Eye (tissue), 1 donor: ENCODE results near the gene DCUN1D2.
A peak's percentile ranks its signal among the peaks of the same experiment; 100 is the strongest.
"Not testable (repeated sequence)": the region's sequence is repeated elsewhere in the genome, so short reads cannot be mapped to it uniquely, and the experiment has no call there.

Source experiments
- DNase-seq: peaks from one replicate; pipeline ENCODE4 v3.0.0-alpha.2; 2015

Gene DCUN1D2

DNA sequence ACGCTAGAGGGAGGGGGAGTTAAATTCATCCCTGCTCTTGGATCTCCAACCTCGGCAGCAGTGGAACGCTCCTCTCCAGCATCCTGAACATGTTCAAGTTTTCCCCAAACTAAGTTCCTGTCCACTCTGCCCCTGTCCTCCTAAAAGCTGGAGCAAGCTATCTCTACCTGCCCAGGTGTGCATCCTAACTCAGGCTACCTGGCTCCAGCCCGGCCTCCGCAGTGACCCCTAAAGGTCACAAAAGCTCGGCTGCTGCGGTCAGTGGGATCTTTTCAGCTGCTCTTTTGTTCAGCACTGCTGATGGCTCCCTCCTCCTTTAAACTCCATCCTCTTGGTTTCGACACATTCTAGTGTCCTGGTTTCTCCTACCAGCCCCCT, 1.4 kb downstream of the DCUN1D2 start:
- no peak for DNase-seq

DNA sequence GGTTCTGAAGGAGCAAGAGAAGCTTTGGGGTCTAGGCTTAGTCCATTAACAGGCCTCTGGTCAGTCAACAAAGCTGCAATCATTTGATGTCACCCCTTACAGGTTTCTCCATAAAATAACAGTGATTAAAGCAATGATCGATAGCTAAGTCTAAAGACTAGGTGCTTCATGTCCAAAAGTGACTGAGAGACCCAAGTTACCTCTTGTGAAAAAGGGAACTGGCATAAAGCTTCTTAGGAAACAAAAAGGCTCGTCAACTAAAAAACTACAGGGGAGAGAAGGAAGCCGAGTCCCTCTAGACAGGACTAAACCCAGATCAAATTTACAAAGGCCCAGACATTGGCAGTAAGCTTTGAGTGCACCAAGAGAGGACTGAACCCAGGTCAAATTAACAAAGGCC, 2.2 kb downstream of the DCUN1D2 start:
- no peak for DNase-seq

DNA sequence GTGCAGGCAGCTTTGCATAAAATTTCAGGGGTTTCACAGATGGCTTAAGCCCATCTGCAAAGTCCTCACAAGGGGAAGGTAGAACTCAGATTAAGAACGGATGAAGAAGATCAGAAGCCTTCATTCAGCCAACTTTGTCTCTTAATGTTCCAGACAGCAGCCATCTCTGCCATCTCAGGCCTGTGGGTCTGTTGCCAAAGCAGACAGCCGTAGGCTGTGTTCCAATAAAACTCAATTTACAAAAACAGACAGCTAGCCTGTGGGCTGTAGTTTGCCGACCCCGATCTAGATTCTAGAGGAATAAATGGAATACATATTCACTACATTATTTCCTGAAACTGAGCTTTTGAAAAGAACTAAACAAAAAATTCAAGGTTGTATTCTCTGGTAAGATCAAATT, 3.8 kb downstream of the DCUN1D2 start:
- no peak for DNase-seq

DNA sequence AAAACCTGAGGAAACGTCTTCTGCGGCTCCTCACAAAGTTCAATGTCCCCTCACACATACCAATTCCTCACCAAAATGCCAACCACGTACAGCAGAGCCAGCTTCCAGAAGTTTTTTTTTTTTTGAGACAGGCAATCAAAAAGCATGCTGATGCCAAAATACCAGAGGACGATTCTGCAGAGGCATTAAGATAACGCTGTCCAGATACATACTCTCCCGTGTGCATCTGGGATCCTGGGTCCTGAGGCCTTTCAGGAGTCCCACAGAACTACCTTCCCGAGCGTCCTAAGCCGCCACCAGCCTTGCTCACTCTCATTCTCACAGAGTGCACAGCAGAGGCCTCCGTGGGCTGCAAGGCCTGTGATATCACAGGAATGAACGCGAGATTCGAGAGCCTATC, 5.0 kb downstream of the DCUN1D2 start:
- DNase-seq: no peak

DNA sequence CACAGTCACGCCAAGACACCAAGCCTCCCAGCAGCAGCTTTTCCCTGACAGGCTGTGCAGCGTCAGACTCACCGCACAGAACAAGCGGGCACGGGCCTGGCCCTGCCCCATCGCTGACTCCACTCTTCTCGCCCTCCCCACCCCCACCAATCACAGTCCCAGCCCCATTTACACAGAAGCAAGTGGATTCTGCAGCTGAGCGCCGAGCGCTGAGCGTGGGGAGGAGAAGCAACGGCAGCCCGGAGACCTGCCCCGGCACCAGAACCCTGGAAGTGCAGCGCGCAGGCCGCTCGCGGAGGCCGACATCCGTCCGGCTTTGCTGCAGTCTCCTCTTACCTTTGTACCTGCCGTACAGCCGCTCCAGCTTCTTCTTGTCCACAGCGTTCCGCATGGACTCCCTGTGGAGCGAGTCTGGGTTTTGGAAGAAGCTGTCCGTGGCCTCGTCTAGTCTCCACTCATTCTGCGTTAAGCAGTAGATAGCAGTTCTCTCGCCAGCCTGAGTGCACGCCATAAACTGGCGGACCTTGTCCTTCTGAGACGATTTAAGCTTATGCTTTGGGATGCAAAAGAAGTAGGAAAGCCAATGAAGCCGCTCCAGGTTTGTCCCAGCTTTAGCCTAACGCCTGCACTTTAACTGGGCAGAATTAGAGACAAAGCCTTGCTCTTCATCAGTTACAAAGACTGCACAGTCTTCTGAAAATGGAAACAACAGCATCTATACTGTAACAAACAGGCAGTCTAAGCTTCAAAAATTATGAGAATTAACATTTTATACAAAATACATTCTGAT, 6.8 kb downstream of the DCUN1D2 start:
- peak; percentile 73 for DNase-seq

DNA sequence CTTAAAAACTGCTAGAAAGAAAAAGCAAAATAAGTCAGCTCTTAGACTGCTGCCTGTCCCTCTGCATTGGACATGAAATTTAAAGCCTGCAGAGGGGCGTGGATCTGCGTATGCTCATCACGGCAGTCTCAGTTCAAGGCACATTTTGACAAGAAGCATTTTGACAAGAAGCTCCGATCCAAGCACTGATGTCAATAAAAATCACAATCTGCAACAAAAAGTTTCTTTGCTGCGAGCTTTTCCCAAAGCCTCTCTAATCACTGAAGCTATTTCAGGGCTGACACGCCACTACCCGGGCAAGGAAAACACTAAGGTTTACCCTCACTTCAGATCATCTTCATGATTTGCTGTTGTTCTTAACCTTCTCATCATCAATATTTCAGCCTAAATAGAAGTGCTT, 7.4 kb downstream of the DCUN1D2 start:
- peak; percentile 83 for DNase-seq

DNA sequence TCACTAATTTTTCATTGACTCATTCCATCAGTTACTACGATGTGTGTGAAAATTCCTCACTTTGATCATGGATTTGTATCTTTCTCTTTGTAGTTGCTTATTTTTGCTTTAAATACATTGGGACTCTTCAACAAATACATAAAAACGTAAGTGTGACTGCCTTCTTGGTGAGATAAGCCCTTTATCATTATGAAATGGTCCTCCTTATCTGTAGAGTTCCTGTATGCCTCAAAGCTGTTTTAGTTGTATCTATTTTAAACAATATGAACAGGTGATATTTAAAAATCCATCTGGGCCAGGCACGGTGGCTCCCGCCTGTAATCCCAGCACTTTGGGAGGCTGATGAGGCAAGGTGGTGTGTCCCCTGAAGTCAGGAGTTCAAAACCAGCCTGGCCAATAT, 11.3 kb downstream of the DCUN1D2 start:
- no peak for DNase-seq

DNA sequence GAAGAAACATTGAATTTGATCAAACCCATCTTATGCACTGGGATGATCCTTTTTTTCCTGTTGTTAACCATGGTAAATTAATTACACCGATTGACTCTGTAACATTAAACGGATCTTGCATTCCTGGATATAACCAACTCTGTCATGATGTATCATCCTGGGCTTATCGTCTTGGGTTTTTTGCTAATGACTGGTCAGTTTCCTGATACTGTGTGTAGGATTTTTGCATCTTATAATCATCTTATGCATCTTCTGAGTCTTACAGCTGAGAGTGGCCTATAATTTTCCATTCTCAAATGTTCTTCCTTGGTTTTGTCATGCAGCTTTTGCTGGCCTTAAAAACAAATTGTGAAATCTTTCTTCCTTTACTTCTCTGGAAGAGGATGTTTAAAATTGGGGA, 12.8 kb downstream of the DCUN1D2 start:
- no peak for DNase-seq

DNA sequence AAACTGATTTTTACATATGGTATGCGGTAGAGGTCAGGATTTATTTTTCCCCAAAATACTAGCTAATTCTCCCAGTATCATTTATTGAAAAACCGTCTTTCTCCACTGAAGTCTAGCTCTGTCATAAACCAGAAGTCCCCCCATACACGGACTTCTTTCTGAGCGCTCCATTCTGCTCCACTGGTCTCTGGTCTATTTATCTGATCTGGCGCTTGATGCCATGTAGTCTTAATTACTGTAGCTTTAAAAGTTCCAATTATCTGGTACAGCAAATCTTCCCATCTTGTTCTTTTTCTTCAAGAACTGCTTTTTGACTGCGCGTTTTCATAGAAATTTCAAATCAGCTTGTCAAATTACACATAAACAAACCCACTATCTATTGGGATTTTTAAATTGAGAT, 13.7 kb downstream of the DCUN1D2 start:
- DNase-seq: peak; percentile 75

DNA sequence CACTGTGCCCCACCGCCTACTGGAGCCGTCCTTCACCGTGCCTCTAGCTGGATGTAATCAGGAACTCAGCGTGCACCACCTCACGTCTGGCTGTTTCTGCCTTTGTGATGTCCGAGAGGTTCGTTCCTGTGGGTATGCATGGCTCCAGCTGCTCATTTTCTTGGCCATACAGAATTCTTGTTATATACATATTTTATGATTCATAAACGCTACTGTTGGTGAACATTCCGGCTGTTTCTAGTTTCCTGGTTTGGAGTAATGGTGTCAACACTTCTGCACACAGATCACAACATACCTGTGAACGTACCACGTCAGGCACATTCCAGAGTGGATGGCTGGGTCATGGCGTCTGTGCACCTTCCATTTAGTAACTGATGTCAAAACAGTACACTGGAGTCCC, 14.6 kb downstream of the DCUN1D2 start:
- DNase-seq: no peak

DNA sequence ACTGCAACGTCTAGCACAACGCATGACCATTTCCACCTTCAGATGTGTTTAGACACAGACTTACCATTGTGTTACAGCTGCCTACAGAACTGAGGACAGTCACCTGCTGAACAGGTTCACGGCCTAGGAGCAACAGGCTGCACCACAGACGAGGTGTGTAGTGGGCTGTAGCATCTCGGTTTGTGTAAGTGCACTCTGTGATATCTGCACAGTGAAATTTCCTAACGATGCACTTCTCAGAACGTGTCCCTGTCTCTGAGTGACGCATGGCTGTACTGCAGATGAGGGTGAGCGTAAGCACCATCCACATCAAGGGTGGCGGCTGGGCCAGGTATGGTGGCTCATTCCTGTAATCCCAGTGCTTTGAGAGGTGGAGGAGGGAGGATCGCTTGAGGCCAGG, 15.2 kb downstream of the DCUN1D2 start:
- DNase-seq: no peak

DNA sequence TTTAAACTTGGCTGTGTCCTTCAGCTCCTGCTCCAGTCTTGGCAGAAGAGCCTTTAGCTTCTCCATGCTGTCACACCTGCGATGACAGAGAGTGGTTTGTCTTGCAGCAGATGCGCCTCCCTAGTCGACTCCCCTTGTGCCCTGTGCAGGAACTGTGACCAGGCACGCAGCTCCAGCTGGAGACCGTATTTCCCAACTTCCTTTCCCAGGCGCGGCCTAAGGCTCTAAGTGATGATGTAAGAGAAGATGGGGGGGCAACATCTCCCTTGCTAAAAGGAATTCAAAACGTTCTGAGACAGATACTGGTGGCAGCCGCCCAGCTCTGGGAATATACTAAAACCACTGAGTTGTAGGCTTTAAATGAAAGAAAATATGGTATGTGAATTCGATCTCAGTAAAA, 16.3 kb downstream of the DCUN1D2 start:
- DNase-seq: no peak

DNA sequence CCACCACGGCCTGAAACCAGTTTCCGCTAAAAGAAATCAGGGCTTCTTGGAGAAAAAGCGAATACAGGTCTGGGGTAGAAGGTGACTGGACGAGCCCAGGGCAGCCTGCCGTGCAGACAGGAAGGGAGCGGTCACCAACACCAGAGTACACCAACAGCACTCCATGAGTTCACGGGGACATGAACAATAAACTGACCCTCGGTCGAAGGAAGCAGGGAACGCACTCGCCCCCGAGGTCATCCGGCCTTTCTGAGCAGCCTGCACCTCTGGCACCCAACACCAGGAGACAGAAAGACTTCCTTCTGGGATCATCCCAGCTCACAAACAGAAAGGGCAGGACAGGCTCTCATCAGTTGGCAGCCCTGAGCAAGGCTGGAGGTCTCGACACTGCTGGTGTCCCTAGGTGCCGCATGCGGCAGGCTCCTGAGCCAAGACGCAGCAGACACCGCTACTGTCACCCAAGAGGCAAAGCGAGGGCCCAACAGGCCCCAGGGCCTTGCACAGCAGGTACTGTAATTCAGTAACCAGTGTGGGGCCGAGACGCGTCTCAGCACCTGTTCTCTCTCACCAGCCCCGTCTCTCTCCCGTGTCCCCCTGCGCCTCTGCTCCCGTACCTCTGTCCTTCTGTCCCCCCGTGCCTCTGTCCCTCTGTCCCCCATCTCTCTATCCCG, 18.0 kb downstream of the DCUN1D2 start:
- no peak for DNase-seq

DNA sequence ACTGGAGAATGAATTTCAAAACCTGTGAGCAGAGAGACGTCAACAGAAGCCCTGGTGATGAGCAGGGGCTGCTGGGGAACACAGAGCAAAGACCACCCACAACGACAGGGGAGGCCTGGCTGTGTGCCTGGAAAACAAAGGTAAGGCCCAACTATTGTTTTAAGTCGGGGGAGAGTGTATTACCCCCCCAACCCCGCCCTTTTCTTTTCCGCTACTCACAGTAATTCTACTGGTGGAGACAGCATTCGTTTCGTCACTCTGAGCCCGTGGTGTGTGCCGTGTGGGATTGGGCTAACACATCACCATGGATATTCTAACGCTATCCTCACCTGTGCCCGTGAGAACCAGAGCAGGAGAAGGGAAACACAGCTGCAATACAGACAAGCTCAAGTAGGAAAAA, 18.7 kb downstream of the DCUN1D2 start:
- DNase-seq: no peak

DNA sequence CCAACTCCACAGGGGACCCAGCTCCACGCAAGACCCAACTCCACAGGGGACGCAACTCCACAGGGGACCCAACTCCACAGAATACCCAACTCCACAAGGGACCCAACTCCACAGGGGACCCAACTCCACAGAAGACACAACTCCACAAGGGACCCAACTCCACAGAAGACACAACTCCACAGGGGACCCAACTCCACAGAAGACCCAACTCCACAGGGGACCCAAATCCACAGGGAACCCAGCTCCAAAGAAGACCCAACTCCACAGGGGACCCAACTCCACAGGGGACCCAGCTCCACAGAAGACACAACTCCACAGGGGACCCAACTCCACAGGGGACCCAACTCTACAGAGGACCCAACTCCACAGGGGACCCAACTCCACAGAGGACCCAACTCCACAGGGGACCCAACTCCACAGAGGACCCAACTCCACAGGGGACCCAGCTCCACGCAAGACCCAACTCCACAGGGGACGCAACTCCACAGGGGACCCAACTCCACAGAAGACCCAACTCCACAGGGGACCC, 19.8 kb downstream of the DCUN1D2 start:
- not testable (repeated sequence) for DNase-seq

DNA sequence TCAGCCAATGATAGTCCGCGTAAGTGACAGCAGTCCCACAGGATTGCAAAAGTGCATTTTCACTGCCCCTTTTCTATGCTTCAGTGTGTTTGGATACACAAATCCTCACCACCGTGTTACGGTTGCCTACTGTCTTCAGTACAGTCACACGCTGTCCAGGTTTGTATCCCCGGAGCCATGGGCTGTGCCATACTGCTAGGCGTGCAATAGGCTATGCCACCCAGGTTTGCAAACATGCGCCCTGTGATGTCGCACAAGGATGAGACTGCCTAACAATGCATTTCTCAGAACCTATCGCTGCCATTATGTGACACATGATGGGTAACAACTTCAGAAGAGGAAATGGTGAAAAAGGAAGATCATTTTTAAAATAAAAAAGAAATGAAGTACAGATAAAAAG, 20.4 kb downstream of the DCUN1D2 start:
- DNase-seq: peak; percentile 45

DNA sequence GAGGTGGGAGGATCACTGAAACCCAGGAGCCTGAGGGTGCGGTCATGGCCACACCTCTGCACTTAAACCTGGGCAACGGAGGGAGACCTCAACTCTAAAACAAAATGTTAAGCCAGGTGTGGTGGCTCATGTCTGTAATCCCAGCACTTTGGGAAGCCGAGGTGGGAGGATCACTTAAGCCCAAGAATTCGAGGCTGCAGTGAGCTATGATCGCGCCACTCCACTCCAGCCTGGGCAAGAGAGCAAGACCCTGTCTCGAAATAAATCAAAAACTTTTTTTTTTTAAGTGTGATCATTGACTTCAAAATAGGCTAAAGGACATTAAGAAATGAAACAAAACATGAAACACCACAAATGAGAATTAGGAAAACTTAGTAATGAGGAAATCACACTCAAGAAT, 20.9 kb downstream of the DCUN1D2 start:
- DNase-seq: no peak

DNA sequence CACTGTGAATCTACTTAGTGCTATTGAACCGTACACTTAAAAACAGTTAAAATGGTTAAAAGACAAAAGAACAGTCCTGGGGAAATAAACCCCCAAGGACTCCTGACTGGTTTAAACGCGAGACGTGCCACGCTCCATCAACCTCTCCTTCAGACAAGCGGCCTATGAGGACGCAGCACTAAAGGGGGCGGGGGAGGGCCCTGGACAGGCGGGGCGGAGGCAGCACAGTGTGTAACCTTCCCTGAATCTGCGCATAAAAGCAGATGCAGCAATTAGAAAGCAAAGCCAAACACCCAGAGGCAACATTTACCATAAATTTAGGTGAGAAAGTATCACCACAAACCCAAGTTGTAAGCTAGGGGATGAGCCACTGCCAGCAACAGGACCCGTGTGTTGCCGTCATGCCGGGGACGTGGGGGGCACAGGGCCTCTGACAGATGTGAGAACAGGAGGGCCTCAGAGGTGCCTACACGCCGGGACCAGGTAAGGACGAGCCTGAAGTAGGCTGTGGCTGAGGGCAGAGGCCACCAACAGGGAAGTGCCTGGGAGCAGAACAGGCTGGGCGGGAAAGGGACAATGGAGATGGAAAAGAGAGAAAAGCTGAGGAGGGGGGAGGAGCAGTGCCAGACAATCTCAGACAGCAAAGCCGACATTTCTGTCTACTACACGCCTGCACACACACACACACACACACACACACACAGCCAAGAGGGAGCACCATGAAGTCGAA, 21.9 kb downstream of the DCUN1D2 start:
- peak; percentile 83 for DNase-seq

DNA sequence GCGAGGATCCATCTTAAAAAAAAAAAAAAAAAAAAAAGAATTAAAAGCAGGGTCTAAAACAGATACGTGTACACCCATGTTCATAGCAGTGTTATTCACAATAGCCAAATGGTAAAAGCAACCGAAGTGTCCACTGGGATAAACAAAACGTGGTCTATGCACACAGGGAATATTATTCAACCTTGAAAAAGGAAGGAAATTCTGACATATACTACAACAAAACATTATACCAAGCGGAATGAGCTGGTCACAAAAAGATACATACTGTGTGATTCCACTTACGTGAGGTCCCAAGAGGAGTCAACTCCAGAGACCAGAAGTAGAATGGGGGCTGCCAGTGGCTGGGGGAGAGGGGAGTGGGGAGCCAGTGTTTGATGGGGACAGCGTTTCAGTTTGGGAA, 22.5 kb downstream of the DCUN1D2 start:
- DNase-seq: no peak

DNA sequence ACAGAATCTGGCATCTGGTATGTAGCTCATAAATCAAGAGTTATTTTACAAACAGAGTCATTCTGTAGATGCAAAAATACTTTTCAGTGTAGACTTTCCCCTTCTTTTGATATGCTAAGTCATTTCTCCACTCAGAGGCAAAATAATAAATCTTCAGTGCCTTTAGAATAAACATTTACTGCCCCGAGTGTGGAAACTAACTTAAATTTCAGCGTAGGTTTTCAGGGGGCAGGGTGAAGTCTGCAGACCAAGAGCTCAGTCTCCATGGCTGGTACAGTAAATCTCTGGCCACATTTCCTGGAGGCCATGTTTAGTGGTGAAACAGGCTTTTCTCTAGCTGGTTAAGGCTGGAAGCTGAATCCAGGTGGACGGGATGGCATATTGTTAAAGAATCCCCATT, 24.1 kb downstream of the DCUN1D2 start:
- no peak for DNase-seq

DNA sequence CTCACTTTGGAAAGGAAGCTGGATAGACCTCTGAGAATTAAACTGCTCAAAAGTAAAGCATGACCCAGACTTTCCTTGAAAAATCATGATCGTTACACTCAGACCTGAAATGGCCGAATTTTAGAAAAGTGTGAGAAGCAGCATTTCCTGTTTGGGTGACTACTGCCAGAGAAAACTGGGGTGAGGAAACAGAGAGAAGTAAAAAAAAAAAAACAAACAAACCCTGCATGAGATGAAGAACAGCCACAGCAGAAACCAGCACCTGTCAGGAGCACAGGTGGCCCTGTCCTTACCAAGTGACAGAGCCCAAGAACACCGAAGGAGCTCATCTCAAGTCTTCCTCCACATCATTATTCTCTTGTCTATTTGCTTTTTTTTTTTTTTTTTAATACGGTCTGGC, 25.2 kb downstream of the DCUN1D2 start:
- no peak for DNase-seq

DNA sequence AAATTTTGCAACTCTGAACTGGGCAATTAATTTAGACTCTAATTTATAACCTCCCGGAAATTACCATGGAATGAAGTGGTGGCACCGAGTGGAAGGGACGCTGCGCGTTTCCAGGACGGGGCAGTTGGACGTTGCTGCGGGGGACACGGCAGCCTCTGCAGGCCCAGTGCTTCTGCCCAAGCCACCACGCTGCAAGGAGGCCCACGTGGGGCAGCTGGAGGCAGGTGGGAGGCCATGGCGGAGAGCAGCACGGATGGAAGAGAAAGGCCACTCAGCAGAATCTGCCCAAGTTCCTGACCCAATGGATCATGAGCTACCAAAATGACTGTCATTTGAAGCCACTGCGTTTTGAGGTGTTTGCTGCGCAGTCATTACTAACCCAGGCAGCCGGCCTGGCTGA, 26.0 kb downstream of the DCUN1D2 start:
- no peak for DNase-seq

DNA sequence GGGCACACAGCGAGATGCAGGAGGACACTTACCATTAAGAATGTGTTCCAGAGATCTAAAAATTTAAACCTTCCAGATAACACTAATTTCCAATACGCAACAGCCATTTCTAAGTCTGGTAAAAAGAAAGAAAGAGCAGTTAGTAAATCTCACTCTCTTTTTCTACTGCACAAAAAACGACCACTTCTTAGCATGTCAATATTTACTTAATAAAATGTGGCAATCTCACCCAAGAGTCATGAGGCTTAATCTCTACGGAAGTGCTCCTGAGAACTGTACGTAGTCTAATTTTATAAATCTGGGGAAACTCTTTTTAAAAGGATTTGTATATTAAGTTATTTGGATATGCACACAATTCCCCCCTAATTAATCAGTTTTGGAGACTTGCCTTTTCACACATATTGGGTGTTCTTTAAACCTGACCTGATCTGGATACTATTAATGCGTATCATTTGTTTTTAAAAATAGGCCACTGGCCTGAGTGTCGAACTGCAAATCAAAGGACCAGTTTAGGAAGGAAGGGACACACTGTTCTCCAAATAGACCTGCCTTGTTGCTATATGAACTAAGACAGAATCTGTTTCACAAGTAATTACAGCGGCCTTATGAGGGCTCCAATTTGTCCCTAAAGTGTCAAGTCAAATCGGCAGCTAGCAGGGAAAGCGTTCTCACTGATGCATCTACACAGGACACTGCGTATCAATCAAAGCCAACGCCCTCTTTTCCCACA, 29.3 kb downstream of the DCUN1D2 start:
- DNase-seq: no peak
